Mesenchymal stem cell (in vitro differentiated cells and primary cell): ENCODE measurements around the gene BBX.

ENCODE experiments used
- DNase-seq: peaks from one replicate; pipeline ENCODE4 v3.0.0-alpha.2; 2013
- H2AFZ ChIP-seq: one replicate; pipeline ENCODE4 v1.6.1; 2013; ENCODE audit warnings: low read depth, mild to moderate bottlenecking, control low read depth, inconsistent platforms, low read length, moderate library complexity
- H2AK5ac ChIP-seq: 2 replicates; pipeline ENCODE4 v1.6.1; 2013; ENCODE audit warnings: low read length, moderate library complexity, mild to moderate bottlenecking, inconsistent platforms; ENCODE audit not compliant: severe bottlenecking
- H2BK120ac ChIP-seq: one replicate; pipeline ENCODE4 v1.6.1; 2013; ENCODE audit warnings: low read depth, mild to moderate bottlenecking, inconsistent platforms, low read length, moderate library complexity
- H2BK12ac ChIP-seq, 2 experiments: one replicate each; pipeline ENCODE4 v1.6.1; 2013; ENCODE audit warnings: inconsistent platforms in 2 of 2, low read length in 2 of 2, mild to moderate bottlenecking in 2 of 2, moderate library complexity in 2 of 2, control low read depth in 1 of 2
- H2BK15ac ChIP-seq: one replicate; pipeline ENCODE4 v1.6.1; 2013; ENCODE audit warnings: mild to moderate bottlenecking, low read depth, inconsistent platforms; ENCODE audit not compliant: poor library complexity, severe bottlenecking
- H2BK5ac ChIP-seq: 2 replicates; pipeline ENCODE4 v1.6.1; 2013; ENCODE audit warnings: low read depth, mild to moderate bottlenecking, low read length, control low read depth, inconsistent platforms; ENCODE audit not compliant: poor library complexity, severe bottlenecking
- H3K14ac ChIP-seq, 2 experiments: one replicate each; pipeline ENCODE4 v1.6.1; 2013; ENCODE audit warnings: inconsistent platforms in 2 of 2, low read length in 2 of 2, control low read depth in 1 of 2, mild to moderate bottlenecking in 1 of 2, moderate library complexity in 1 of 2
- H3K18ac ChIP-seq, 2 experiments: one replicate each; pipeline ENCODE4 v1.6.1; 2013; ENCODE audit warnings: inconsistent platforms in 2 of 2, low read length in 2 of 2, control low read depth in 1 of 2, low read depth in 1 of 2, mild to moderate bottlenecking in 1 of 2
- H3K23ac ChIP-seq, 2 experiments: one replicate each; pipeline ENCODE4 v1.6.1; 2013; ENCODE audit warnings: inconsistent platforms in 2 of 2, low read length in 2 of 2, mild to moderate bottlenecking in 2 of 2, moderate library complexity in 2 of 2, control low read depth in 1 of 2
- H3K27ac ChIP-seq: 2 replicates; pipeline ENCODE4 v1.5.1; 2013; ENCODE audit warnings: mild to moderate bottlenecking, moderate library complexity, low read length, control low read depth, inconsistent platforms; ENCODE audit not compliant: poor library complexity, severe bottlenecking
- H3K27me3 ChIP-seq, 2 experiments: 2 replicates each; pipeline versions ENCODE4 v1.6.1 to v1.7.0; 2013; ENCODE audit warnings: low read length in 2 of 2, mild to moderate bottlenecking in 2 of 2, moderate library complexity in 2 of 2, control low read depth in 1 of 2, inconsistent platforms in 1 of 2; ENCODE audit not compliant: control insufficient read depth in 1 of 2, insufficient read depth in 1 of 2
- H3K36me3 ChIP-seq, 2 experiments: 2 replicates each; pipeline versions ENCODE4 v1.6.1 to v1.7.0; 2013; ENCODE audit warnings: low read length in 2 of 2, control low read depth in 1 of 2, inconsistent platforms in 1 of 2, low read depth in 1 of 2, mild to moderate bottlenecking in 1 of 2; ENCODE audit not compliant: insufficient read depth in 2 of 2, control insufficient read depth in 1 of 2
- H3K4ac ChIP-seq, 2 experiments: one replicate each; pipeline ENCODE4 v1.6.1; 2013; ENCODE audit warnings: inconsistent platforms in 2 of 2, low read length in 2 of 2, mild to moderate bottlenecking in 2 of 2, moderate library complexity in 2 of 2, control low read depth in 1 of 2, low read depth in 1 of 2
- H3K4me1 ChIP-seq: 2 replicates; pipeline ENCODE4 v1.6.1; 2013; ENCODE audit warnings: low read depth, low read length, control low read depth; ENCODE audit not compliant: control insufficient read depth, insufficient read depth
- H3K4me2 ChIP-seq: 2 replicates; pipeline ENCODE4 v1.6.1; 2013; ENCODE audit warnings: low read length, mild to moderate bottlenecking, inconsistent platforms; ENCODE audit not compliant: poor library complexity, severe bottlenecking
- H3K4me3 ChIP-seq, 2 experiments: 2 replicates each; pipeline versions ENCODE4 v1.5.1 to v1.7.0; 2013; ENCODE audit warnings: low read length in 2 of 2, mild to moderate bottlenecking in 2 of 2, control low read depth in 1 of 2, low read depth in 1 of 2; ENCODE audit not compliant: insufficient read depth in 1 of 2
- H3K79me1 ChIP-seq: replicated peaks from 2 replicates; pipeline ENCODE4 v1.6.1; 2013; ENCODE audit warnings: mild to moderate bottlenecking, control low read depth, low read length, inconsistent platforms; ENCODE audit not compliant: poor library complexity, severe bottlenecking
- H3K9ac ChIP-seq: 2 replicates; pipeline ENCODE4 v1.7.0; 2013; ENCODE audit warnings: mild to moderate bottlenecking, low read length, moderate library complexity
- H3K9me3 ChIP-seq: 2 replicates; pipeline ENCODE4 v1.7.0; 2013; ENCODE audit warnings: mild to moderate bottlenecking, low read length; ENCODE audit not compliant: control insufficient read depth
- H4K8ac ChIP-seq: one replicate; pipeline ENCODE4 v1.6.1; 2013; ENCODE audit warnings: inconsistent platforms, mild to moderate bottlenecking, low read length, moderate library complexity
- H4K91ac ChIP-seq: one replicate; pipeline ENCODE4 v1.6.1; 2013; ENCODE audit warnings: mild to moderate bottlenecking, low read length, inconsistent platforms
- WGBS: methylation state at CpG from one replicate; pipeline ENCODE4 v1.1.7; 2013; ENCODE audit warnings: mixed read lengths; 5-methylcytosine and 5-hydroxymethylcytosine counted together

Gene BBX

DNA sequence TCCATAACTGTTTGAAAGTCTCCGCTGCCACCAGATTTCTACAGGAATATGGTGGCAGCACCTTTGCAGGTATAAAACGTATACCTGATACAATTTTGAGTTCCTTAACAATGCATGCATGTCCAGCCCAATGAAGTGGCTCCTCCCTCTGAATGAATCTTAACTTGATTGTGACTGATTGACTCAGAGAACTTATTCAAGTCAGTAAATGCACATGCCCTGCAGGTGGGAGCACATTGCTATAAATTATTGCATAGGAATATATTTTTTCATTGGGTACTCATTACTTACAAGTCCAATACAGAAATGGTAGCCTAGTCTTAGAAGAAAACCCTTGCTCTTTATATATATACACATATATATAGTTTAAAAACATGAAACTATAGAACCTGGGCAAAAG, 259.3 kb downstream of the BBX start:
- no peak overlapping the region for H2BK5ac ChIP-seq
- H2AFZ ChIP-seq, result no peak overlapping the region
- H3K27ac ChIP-seq, result no peak overlapping the region
- no peak overlapping the region for H3K14ac ChIP-seq
- no peak overlapping the region for H3K9ac ChIP-seq
- no peak overlapping the region for H3K4me3 ChIP-seq
- no peaks in the 10 kb centered on the region for H3K4me1 ChIP-seq
- H2AK5ac ChIP-seq, result no peak overlapping the region
- peaks cover 7% of the 10 kb centered on the region for H3K79me1 ChIP-seq
- no peak overlapping the region for H3K4ac ChIP-seq
- no peak overlapping the region for H3K18ac ChIP-seq
- WGBS, result 98% methylated on average over 2 of the region's 2 CpGs
- H2BK120ac ChIP-seq, result no peak overlapping the region
- H3K23ac ChIP-seq, result no peak overlapping the region
- no peak overlapping the region for H4K91ac ChIP-seq
- H3K36me3 ChIP-seq, result peaks cover 0 to 29% of the 10 kb centered on the region in 2 experiments
- DNase-seq, result no peak
- H3K27me3 ChIP-seq, result no peaks in the 10 kb centered on the region
- H3K9me3 ChIP-seq, result no peaks in the 10 kb centered on the region
- H2BK12ac ChIP-seq, result no peak overlapping the region
- H4K8ac ChIP-seq, result no peak overlapping the region
- no peak overlapping the region for H3K4me2 ChIP-seq
- H2BK15ac ChIP-seq, result no peak overlapping the region

DNA sequence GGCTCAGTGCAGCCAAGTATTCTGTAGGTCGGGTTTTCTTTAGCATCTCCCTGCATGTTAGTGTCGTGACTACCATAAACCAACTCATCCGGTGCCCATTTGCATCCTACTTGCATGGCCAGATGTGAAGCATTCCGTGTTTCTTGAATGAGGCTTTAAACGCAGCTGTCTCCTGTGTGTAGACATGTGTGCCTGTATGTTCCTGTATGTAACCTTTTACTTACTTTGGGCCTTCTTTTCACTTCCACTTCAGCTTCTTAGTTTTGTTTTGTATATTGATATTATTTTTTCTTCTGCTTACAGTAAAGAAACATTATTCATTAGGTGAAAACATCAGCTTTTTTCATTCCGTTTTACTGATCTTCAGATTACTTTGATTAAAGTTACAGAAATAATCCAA, 267.9 kb downstream of the BBX start:
- H2AFZ ChIP-seq, result no peak overlapping the region

DNA sequence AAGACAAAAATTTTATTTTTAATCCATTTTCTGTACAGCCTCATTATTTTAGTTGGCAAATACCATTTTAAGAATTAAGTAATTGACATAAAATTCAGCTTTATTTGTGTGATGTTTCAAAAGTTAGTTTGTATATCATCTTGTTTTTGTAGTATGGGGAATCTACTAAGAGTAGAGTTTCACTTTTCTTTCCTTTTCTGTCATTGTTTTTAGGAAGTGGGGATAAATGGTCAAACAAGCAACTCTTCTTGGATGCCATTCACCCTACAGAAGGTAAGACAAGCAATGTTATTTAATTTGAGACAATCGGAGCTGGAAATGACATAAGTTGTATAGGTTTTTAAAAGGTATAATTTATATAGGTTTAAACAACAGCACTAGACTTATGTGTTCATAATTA, 268.3 kb downstream of the BBX start:
- no peak overlapping the region for H2AK5ac ChIP-seq
- H3K27ac ChIP-seq, result no peak overlapping the region
- no CpG with 5 or more reads among the region's 1 CpG for WGBS
- H3K27me3 ChIP-seq, result no peaks in the 10 kb centered on the region
- no peak overlapping the region for H2BK120ac ChIP-seq
- no peak overlapping the region for H3K14ac ChIP-seq
- peaks cover 5% of the 10 kb centered on the region for H3K9me3 ChIP-seq
- no peaks in the 10 kb centered on the region for H3K4me1 ChIP-seq
- no peak overlapping the region for H2BK5ac ChIP-seq
- peaks cover 13 to 18% of the 10 kb centered on the region in 2 experiments for H3K36me3 ChIP-seq
- H3K4me2 ChIP-seq, result no peak overlapping the region
- no peak overlapping the region for H2AFZ ChIP-seq
- H3K4me3 ChIP-seq, result no peak overlapping the region
- H3K9ac ChIP-seq, result no peak overlapping the region
- no peak overlapping the region for H3K18ac ChIP-seq
- H4K8ac ChIP-seq, result no peak overlapping the region
- no peak overlapping the region for H4K91ac ChIP-seq
- no peak overlapping the region for H2BK15ac ChIP-seq
- peaks cover 6% of the 10 kb centered on the region for H3K79me1 ChIP-seq
- H3K4ac ChIP-seq, result no peak overlapping the region
- H3K23ac ChIP-seq, result no peak overlapping the region
- no peak for DNase-seq
- no peak overlapping the region for H2BK12ac ChIP-seq

More for the DNA sequence above, 267.9 kb downstream of the BBX start:
- 97% methylated on average over 3 of the region's 6 CpGs for WGBS
- Histone ChIP-seq H4K8ac (no peak overlapping the region), H3K4ac (no peak overlapping the region), H3K9ac (no peak overlapping the region), H3K4me2 (no peak overlapping the region), H3K36me3 (peaks cover 13 to 18% of the 10 kb centered on the region in 2 experiments), H3K27ac (no peak overlapping the region), H2BK120ac (no peak overlapping the region), H3K9me3 (peaks cover 5% of the 10 kb centered on the region), H3K18ac (no peak overlapping the region), H4K91ac (no peak overlapping the region), H2BK15ac (no peak overlapping the region), H3K14ac (no peak overlapping the region), H3K23ac (no peak overlapping the region), H2AK5ac (no peak overlapping the region), H3K4me3 (no peak overlapping the region), H3K27me3 (no peaks in the 10 kb centered on the region), H2BK12ac (no peak overlapping the region), H3K79me1 (peaks cover 6% of the 10 kb centered on the region), H2BK5ac (no peak overlapping the region), H3K4me1 (no peaks in the 10 kb centered on the region)
- DNase-seq, result no peak

DNA sequence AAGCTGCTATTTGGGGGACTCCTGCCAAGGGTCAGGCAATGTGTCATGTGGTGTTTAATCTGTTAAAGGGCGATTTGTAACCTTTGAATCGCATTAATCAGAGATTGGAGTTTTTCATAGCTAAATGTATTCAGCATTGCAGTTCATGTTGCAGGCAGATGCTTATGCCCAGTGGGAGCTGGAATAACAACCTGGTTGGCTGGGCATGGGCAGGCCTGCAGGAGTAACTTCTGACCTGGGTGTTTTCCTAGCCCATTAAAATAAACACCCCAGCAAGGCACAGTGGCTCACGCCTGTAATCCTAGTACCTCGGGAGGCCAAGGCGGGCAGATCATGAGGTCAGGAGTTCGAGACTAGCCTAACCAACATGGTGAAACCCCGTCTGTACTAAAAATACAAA, 268.7 kb downstream of the BBX start:
- H2BK5ac ChIP-seq, result no peak overlapping the region
- no peak overlapping the region for H3K27ac ChIP-seq
- DNase-seq, result no peak
- no peak overlapping the region for H3K9ac ChIP-seq
- no peaks in the 10 kb centered on the region for H3K27me3 ChIP-seq
- peaks cover 6% of the 10 kb centered on the region for H3K79me1 ChIP-seq
- WGBS, result 96% methylated on average over 7 of the region's 7 CpGs
- H3K4me1 ChIP-seq, result no peaks in the 10 kb centered on the region
- peaks cover 5% of the 10 kb centered on the region for H3K9me3 ChIP-seq
- H2BK12ac ChIP-seq, result no peak overlapping the region
- H3K36me3 ChIP-seq, result peaks cover 13 to 18% of the 10 kb centered on the region in 2 experiments
- no peak overlapping the region for H2AK5ac ChIP-seq
- H2AFZ ChIP-seq, result no peak overlapping the region
- H3K4ac ChIP-seq, result no peak overlapping the region
- H3K18ac ChIP-seq, result no peak overlapping the region
- no peak overlapping the region for H2BK15ac ChIP-seq
- no peak overlapping the region for H4K91ac ChIP-seq
- no peak overlapping the region for H3K14ac ChIP-seq
- H3K4me2 ChIP-seq, result no peak overlapping the region
- no peak overlapping the region for H2BK120ac ChIP-seq
- H4K8ac ChIP-seq, result no peak overlapping the region
- no peak overlapping the region for H3K4me3 ChIP-seq
- no peak overlapping the region for H3K23ac ChIP-seq
